ENCODE results near the gene TMBIM1. TPM values are rescaled to one million over a fixed set of nuclear protein-coding genes. Genes with fewer than 3 reads are reported as not detected.

Gene TMBIM1
- polyA plus RNA-seq, 4 donors, result 90.9 to 107 (median 99.8) TPM

DNA sequence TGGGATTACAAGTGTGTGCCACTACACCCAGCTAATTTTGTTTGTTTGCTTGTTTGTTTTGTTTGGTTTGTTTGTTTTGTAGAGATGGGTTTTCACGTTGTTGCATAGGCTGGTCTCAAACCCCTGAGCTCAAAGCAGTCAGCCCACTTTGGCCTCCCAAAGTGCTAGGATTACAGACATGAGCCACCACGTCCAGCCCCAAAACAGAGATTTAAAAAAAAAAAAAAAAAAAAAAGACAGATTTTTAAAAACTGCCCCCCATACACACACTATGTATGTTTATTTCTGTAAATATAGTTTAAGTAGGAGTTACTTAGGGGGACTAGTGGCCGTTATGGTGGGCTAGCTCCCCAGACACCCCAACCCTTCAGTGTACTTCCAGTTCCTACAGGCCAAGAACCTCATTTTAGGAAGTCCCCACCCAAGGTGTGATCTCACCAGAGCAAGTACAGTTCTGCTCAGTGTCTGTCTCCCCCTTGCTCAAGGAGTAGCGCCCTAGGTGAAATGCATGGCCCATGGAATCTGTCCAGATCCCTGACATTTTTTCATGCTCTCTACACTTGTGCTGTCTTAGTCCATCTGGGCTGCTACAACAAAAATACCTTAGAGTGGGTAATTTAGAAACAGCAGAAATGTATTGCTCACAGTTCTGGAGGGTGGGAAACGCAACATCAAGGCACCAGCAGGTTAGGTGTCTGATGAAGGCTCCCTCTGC lies 1.6 kb upstream of the TMBIM1 start:
- no peak for DNase-seq (ENCODE audit: low read depth in 4 of 4, low spot score in 3 of 4)

- no peak for DNase-seq (ENCODE audit: low read depth in 4 of 4, low spot score in 3 of 4)
These were observed 820 bp downstream of the TMBIM1 start for GRCh38 chr2:218291318-218292047.

DNA sequence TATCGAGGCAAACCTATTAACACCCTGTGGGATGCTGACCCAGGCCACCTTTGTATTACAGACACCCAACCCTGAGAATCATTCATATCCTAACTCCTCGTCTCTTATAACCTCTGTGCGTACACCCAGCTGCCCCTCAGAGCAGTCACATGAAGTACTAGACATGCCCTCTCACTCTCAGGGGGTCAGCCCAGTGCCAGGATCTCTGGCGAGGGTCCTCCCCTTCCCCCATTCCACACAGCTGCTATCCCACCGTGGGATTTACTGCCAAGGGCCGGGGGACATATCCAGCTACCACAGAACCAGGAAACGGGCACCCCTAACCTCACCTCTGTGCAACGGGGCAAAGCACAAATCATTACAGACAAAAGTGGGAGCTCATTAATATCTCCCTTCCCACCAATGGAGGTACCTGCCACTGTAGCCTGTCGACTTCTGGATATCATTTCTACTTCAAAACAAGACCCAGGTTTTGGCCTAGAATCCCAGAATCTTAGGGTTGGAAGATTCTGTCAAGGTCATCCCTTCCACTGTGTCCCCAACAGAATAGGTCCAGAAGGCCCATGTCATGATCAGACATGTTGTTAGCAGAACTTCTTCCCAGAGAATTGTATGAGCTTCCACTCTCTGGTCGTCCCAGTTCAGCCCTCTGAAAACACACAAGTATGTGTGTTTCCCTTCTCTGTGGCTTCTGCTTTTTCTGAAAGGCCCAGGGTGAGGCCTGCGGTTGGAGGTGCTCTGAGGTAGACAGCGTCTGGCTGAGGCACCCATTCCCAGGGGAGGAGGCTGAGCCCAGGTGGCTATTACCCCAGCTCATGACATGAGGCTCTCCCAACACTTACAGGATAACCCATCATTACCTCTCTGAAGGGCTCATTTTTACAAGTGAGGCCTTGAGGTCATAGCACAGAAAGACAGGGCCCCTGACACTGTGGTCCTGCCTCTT lies 1.7 kb downstream of the TMBIM1 start:
- DNase-seq (ENCODE audit: low read depth in 4 of 4, low spot score in 3 of 4), result no peak

DNA sequence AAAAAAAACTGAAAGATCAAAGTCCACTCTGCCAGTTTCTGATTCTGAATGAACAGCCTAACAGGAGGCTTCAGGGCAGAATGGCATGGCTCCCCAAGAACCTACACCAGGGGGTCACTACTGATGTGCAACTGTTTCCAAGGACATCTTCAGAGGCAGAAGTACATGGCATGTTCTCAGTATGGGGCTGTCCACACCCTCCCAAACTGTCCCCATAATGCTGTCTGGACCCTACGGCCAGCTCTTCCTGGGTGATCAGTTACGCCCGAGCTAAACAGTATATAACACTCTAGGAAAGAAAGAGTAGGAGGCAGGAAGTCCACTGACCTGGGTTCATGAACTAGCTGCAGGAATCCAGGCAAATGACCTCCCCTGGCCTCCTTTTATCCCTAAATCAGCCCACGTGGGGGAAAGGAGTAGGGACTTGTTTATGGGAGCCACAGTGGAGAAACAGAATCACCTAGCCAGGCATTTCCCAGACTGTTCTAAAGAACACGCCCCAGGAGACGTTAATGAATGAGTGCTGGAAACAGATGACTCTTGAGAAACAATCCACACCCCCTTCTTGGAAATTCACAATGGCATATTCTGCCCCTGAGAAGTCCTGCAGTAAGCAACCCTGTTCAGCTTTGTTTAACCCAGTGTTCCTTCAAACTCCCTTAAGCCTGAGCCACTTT lies 2.5 kb downstream of the TMBIM1 start:
- no peak for DNase-seq (ENCODE audit: low read depth in 4 of 4, low spot score in 3 of 4)

DNA sequence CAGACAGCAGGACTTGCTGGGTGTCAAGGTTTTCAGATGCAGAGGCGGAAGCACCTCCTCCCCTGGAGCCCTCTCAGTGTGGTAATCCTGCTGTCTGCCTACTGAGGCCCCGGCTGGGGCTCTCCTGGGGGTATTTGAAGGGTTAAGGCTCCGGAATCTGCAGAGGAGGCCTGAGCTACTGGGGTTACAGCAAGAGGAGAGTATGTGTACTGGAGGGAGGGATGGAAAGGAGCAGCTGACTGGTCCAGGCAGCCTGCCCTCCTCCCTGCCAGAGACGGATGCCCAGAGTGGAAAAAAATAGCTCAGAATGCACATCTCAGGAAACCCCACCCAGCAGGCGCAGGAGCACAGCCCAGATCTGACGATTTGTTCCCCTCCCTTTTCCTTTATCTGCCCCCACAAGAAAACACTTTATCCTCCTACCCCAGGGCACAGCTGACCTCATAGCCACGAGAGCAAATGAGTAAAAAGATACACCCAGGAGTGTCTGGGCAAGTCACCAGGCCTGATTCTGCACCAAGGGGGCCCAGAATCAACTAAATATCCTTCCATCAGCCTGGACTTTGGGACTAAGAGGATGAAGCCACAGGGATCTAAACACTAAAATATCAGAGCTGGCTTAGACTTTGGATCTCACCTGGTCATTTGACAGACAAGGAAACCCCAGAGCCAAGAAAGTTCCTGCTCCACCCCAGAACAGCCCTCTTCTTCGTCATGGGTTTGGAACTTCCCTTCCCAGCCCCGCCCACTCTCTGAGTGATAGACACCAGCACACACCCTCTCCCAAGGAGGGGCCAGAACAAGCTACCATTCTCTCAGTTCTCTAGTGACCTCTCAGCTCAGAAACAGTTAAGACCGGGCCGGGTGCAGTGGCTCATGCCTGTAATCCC lies 5.5 kb downstream of the TMBIM1 start:
- no peak for DNase-seq (ENCODE audit: low read depth in 4 of 4, low spot score in 3 of 4)

- DNase-seq (ENCODE audit: low read depth in 4 of 4, low spot score in 3 of 4), result no peak
These were observed 6.7 kb downstream of the TMBIM1 start for GRCh38 chr2:218285604-218286003.

DNA sequence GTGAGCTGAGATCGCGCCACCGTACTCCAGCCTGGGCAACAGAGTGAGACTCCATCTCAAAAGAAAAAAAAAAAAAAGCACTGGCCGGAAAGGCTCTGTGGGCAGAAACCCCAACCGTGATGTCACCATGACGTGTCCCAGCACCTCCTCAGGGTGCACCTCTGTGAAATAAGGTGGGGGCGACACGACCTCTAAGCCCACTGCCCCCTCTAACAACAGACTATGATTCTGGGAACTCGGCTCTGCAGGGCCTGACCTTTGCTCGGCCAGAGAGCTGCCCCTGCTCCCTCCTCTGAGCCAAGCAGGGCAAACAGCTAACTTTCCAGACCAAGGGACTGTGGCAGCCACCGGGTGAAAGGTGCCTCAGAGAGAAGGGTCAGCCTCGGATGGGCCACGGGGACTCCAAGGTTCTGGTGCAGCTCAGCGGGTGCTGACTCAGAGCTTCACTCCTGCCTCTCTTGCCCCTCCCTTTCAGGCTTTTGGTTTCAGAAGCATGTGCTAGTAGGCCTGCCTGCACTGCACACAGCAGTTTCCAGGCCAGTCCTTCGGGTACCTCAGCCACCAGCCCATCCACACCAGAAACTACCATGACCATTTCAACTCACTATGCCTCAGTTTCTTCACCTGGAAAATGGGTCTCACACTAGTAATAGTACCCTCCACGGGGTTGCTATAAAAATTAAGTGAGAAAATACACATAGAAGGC lies 8.0 kb downstream of the TMBIM1 start:
- no peak for DNase-seq (ENCODE audit: low read depth in 4 of 4, low spot score in 3 of 4)

DNA sequence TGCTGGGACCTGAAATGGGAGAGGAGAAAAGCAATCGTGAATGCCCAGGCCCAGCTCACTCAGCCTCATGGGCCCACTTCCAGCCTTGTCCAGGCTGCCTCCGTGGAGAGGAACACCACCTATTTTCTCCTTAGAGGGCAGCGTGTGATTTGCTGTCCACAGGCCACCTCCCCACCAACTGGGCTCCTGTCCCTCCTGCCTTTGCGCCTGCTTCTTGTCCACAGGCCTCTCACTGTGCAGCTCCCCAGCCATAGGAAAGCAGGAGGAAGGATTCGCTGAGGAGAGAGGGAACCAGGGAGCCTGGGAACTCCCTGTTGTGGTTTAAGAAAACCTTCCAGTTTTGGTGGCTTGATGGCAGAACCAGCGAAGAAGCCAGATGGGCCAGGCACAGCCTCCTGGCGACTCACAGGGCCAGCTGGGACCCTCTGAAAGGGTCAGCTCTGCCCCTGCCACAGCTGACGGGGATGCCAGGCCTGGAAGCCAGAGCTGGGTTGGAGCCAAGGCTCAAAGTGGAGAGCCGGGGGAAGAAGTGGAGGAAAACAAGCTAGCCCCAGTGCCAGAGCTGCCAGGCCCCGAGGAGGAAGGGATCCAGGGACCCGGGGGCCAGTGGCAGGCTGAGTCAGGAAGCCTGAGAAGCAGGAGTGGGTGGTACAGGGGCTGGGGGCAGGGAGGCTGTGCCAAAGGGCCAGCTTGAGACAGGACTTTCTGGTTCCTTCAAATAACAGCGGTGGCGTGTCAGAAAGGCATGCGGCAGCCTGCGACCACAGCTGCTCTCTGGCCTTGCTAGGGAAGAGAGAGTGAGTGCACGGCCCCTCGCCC lies 9.9 kb downstream of the TMBIM1 start:
- no peak for DNase-seq (ENCODE audit: low read depth in 4 of 4, low spot score in 3 of 4)

DNA sequence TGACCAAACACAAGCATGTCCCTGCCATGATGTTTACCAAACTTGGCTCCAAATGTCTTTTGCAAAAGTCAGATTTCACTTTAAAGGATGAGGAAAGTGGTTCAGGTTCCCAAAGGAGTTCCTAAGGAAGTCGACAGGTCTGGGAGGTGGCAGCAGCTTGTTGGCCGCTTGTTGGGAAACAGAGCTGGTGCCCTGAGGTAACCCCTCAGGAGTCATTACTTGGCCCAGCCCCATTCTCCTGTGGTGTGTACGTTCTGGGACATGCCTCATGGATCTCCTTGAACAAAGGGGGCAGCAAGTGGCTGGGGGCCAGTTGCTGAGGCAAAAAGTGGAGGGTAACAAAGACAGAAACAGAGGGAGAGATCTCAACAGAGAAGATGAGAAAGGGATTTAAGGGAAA lies 10.9 kb downstream of the TMBIM1 start:
- DNase-seq (ENCODE audit: low read depth in 4 of 4, low spot score in 3 of 4), result no peak

DNA sequence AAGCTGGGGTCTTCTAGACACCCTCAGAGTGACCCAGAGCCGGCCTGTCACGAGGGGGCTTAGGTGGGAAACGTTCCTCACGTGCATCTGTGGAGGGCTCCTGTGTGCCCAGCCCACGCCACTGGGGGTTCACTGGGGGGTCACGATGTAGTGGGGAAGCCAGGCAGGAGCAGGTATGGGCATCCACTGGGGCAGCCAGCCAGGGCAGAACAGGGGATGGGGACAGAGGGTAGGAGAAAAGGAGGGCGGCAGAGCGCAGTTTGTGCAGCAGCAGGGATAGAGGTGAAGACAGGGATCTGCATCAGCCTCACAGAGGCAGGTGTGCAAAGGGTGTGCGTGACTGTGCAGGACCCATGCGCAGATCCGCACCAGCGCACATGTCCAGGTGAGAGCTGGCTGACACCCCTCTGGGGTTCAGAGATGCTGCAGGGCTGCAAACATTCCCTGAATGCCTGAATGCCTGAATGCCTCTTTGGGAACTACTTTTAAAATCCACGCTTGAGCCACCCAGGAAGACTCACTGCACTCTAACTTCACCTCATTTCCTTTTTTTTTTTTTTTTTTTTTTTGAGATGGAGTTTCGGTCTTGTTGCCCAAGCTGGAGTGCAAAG lies 11.9 kb downstream of the TMBIM1 start:
- DNase-seq (ENCODE audit: low read depth in 4 of 4, low spot score in 3 of 4), result no peak

GRCh38 chr2:218278531-218279360 lies 13.6 kb downstream of the TMBIM1 start:
- DNase-seq (ENCODE audit: low read depth in 4 of 4, low spot score in 3 of 4), result no peak

DNA sequence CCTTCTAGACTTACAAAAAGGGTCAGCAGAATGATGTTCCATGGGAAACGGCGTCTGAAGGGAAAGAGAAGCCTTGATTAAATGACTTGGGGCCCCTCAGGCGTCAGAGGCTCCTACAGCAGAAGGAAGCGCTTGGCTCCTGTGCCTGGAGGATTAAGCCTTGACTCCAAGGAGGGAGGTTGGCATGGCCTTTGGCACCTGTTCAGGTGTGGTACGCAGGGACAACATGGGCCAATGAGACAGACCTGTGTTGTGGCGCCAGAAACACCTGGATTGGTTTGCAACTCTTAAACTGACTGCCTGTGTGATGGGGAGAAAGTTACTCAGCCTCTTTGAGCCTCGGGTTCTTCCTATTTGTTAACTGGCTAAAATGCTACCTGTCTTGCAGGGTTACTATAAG lies 14.4 kb downstream of the TMBIM1 start:
- no peak for DNase-seq (ENCODE audit: low read depth in 4 of 4, low spot score in 3 of 4)

DNA sequence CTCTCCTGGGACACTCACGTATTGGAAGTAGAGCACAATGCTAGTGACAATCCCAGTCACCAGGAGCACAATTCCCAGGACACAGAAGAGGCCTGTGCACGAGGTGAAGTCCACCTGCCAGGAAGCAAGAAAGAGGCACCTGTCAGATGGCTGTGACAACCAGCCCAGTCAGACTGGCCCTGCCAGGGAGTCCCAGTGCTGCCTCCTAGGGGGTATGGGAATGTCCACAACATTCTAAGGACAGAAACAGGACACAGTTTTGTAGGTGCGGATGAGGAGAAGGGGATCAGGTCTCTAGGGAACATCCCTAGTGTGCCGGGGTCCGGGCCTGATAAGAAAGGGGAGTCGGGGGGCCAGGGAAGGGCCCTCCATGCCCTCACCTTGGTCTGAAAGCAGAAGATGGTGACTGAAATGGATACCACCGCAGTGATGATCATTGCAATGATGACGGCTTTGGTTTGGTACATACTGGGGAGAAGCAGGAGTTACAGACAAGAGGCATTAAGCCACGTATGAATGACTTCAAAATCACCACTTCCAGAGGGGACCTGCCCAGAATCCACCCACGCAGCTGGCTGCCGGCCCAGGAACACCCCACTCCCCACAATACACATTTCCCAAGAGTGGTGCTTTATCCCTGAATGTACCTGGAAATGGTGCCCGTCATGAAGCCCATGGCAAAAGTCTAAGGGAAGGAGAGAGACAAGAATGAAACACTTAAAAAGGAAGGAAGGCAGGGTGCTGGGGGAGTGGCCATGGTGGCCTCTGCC lies 15.1 kb downstream of the TMBIM1 start:
- DNase-seq (ENCODE audit: low read depth in 4 of 4, low spot score in 3 of 4), result no peak

DNA sequence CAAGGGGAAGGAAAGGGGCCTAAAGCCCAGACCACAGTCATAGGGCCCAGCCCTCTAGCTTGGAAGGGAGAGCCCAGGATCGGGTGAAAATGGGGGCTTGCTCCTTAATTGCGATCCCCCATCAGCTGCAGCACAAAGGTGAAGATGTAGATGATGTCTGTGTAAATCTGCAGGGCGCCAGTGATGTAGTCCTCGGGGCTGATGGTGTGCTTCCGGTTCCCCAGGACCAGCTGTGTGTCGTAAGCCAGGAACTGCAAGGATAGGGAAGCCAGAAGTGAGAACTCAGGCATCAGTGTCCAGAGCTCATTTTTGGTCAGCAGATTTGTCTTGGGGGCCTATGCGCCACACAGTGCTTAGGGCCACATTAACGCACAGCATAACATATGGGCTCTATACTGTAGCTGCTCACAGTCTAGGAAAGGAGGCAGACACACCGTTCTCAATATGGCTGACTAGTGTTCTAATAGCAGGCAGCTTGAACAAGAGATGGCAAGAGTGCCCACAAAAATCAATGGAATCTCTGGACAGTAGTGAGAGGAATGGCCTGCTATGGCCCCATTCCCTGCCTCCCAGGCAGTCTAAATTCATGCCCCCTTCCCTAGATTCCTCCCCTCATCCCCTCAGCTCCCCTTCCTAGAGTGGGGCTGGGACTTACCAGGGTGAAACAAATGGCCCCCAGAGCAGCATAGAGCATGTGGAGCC lies 16.8 kb downstream of the TMBIM1 start:
- no peak for DNase-seq (ENCODE audit: low read depth in 4 of 4, low spot score in 3 of 4)

DNA sequence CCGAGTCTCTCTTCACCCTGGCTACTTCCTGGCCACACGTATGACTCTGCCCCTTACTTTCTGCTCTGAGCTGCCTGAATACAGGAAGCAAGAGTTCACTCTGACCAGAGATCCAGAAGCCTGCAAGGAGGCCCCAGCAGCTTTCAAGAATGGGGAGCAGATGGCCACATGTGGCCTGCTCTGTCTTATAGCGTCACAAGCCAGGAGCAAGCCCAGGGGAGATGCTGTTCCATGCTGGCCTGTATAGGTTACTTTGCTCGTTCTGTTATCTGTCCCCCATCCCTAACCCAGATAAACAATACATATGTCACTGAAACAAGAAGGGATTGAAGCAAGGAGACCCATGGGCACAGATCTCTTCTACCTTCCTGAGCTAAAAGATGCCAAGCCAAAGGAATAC lies 17.7 kb downstream of the TMBIM1 start:
- no peak for DNase-seq (ENCODE audit: low read depth in 4 of 4, low spot score in 3 of 4)

- DNase-seq (ENCODE audit: low read depth in 4 of 4, low spot score in 3 of 4), result no peak
These were observed 18.4 kb downstream of the TMBIM1 start for GRCh38 chr2:218273908-218274249.

All from right renal pelvis (tissue), 4 donors.